ENCODE results near the gene METAP1.
A peak's percentile ranks its signal among the peaks of the same experiment; 100 is the strongest.

The METAP1 gene

DNA sequence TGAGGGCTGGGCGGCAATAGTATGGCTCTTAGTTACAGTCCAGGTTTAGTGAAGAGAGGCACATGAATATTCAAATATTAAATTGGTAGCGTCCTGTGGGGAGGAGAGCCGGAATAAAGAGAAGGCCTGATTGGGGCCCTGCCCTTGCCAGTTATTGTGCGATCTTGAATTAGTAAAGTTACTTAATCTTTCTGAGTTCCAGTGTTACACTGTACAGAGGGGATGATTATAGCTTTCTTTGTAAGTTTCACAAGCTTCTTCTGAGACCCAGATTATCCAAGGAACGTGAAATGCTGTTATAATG, 1.2 kb downstream of the METAP1 start:
- no peaks in the 10 kb centered on the region for H3K36me3 ChIP-seq (ENCODE audit: control insufficient read depth, insufficient read depth, low read length)
- H3K27ac ChIP-seq (ENCODE audit: insufficient read depth, low read length, poor library complexity, severe bottlenecking), result no peak overlapping the region
- no peaks in the 10 kb centered on the region for H3K27me3 ChIP-seq (replicated peaks; ENCODE audit: control insufficient read depth, insufficient read depth, low read length, poor library complexity, severe bottlenecking)
- no peaks in the 10 kb centered on the region for H3K9me3 ChIP-seq (ENCODE audit: control insufficient read depth, low read length)
- H3K4me3 ChIP-seq (ENCODE audit: insufficient read depth, low read depth, low read length, poor library complexity, severe bottlenecking), result peak overlapping the region; percentile 99
- DNase-seq, result no peak
- peaks cover 9% of the 10 kb centered on the region for H3K4me1 ChIP-seq (ENCODE audit: control insufficient read depth, insufficient read depth, low read length, poor library complexity, severe bottlenecking)

DNA sequence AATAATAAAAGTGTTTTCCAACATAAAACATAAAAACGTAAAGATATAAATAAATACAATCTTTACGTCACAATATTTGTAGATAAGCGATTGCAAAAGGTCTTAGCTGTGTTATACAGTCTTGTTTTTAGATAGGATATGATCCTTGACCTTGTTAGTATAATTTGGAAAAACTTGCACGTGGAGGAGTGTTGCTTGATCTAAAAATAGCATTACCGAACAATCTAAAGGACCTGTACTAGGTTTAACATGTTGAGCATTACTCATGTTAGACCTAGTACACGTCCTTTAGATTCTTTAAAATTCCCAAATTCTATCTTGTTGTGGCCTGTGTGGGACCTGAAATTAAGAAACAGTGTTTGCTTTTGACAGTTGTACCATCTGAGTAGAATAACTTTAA, 1.6 kb downstream of the METAP1 start:
- peaks cover 9% of the 10 kb centered on the region for H3K4me1 ChIP-seq (ENCODE audit: control insufficient read depth, insufficient read depth, low read length, poor library complexity, severe bottlenecking)
- H3K4me3 ChIP-seq (ENCODE audit: insufficient read depth, low read depth, low read length, poor library complexity, severe bottlenecking), result no peak overlapping the region
- H3K27ac ChIP-seq (ENCODE audit: insufficient read depth, low read length, poor library complexity, severe bottlenecking), result no peak overlapping the region
- DNase-seq, result no peak
- no peaks in the 10 kb centered on the region for H3K27me3 ChIP-seq (replicated peaks; ENCODE audit: control insufficient read depth, insufficient read depth, low read length, poor library complexity, severe bottlenecking)
- no peaks in the 10 kb centered on the region for H3K9me3 ChIP-seq (ENCODE audit: control insufficient read depth, low read length)
- no peaks in the 10 kb centered on the region for H3K36me3 ChIP-seq (ENCODE audit: control insufficient read depth, insufficient read depth, low read length)

DNA sequence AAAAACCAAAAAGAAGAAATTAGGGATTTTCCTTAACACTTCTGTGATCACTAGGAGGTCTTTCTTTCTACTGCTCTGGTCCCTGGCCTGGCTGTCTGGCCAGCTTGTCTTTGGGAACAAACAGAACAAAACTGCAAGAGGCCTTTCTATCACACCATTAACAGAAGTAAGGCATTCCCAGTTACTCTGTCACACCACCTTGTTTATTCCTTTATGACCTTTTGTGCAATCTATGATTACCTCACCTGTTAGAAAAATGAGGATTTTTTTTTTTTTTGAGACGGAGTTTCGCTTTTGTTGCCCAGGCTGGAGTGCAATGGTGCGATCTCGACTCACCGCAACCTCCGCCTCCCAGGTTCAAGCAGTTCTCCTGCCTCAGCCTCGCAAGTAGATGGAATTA, 3.0 kb downstream of the METAP1 start:
- H3K9me3 ChIP-seq (ENCODE audit: control insufficient read depth, low read length), result no peaks in the 10 kb centered on the region
- H3K4me1 ChIP-seq (ENCODE audit: control insufficient read depth, insufficient read depth, low read length, poor library complexity, severe bottlenecking), result peaks cover 9% of the 10 kb centered on the region
- no peaks in the 10 kb centered on the region for H3K27me3 ChIP-seq (replicated peaks; ENCODE audit: control insufficient read depth, insufficient read depth, low read length, poor library complexity, severe bottlenecking)
- no peak overlapping the region for H3K27ac ChIP-seq (ENCODE audit: insufficient read depth, low read length, poor library complexity, severe bottlenecking)
- H3K4me3 ChIP-seq (ENCODE audit: insufficient read depth, low read depth, low read length, poor library complexity, severe bottlenecking), result no peak overlapping the region
- DNase-seq, result no peak
- no peaks in the 10 kb centered on the region for H3K36me3 ChIP-seq (ENCODE audit: control insufficient read depth, insufficient read depth, low read length)

DNA sequence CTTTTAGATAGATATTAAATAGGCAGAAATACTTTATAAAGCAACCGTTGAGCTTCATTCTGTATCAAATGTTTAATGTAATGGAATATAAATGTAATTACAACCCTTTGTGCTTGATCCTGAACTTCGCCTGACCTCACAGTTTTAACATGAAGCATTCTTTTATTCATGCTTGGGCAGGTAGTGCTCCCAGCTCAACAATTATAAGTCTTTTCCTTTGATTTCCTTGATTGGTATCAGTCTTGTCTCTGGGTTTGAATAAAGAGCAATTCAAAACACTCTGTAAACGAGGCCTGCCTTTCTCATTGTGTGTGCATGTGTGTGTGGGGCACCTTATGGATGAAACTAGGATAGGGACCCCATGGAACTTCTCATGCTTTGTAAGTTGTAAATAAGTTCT, 6.8 kb downstream of the METAP1 start:
- Histone ChIP-seq H3K27me3 (replicated peaks; ENCODE audit: control insufficient read depth, insufficient read depth, low read length, poor library complexity, severe bottlenecking) (no peaks in the 10 kb centered on the region), H3K27ac (ENCODE audit: insufficient read depth, low read length, poor library complexity, severe bottlenecking) (no peak overlapping the region), H3K4me1 (ENCODE audit: control insufficient read depth, insufficient read depth, low read length, poor library complexity, severe bottlenecking) (peaks cover 2% of the 10 kb centered on the region), H3K9me3 (ENCODE audit: control insufficient read depth, low read length) (no peaks in the 10 kb centered on the region), H3K4me3 (ENCODE audit: insufficient read depth, low read depth, low read length, poor library complexity, severe bottlenecking) (no peak overlapping the region), H3K36me3 (ENCODE audit: control insufficient read depth, insufficient read depth, low read length) (no peaks in the 10 kb centered on the region)
- no peak for DNase-seq

DNA sequence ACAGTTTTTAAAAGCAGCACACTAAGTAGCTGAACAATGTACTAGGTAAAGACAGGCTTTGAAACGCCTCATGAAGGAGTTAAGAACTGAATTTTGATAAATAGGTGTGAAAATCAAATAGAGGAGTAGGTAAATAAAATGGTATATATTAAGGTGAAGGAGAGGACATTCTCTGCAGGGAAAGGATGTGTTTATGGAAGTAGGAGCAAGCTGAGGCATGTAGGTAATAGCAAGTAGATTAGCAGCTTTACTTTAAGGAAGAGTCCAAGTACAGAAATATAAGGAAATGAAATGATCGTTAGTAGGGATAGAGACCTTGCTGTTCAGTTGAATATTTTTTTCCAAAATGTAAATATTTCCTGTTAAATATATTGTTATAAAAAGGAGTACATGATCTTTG, 12.5 kb downstream of the METAP1 start:
- Histone ChIP-seq H3K9me3 (ENCODE audit: control insufficient read depth, low read length) (no peaks in the 10 kb centered on the region), H3K27ac (ENCODE audit: insufficient read depth, low read length, poor library complexity, severe bottlenecking) (no peak overlapping the region), H3K36me3 (ENCODE audit: control insufficient read depth, insufficient read depth, low read length) (no peaks in the 10 kb centered on the region), H3K4me1 (ENCODE audit: control insufficient read depth, insufficient read depth, low read length, poor library complexity, severe bottlenecking) (no peaks in the 10 kb centered on the region), H3K4me3 (ENCODE audit: insufficient read depth, low read depth, low read length, poor library complexity, severe bottlenecking) (no peak overlapping the region), H3K27me3 (replicated peaks; ENCODE audit: control insufficient read depth, insufficient read depth, low read length, poor library complexity, severe bottlenecking) (no peaks in the 10 kb centered on the region)
- DNase-seq, result no peak

DNA sequence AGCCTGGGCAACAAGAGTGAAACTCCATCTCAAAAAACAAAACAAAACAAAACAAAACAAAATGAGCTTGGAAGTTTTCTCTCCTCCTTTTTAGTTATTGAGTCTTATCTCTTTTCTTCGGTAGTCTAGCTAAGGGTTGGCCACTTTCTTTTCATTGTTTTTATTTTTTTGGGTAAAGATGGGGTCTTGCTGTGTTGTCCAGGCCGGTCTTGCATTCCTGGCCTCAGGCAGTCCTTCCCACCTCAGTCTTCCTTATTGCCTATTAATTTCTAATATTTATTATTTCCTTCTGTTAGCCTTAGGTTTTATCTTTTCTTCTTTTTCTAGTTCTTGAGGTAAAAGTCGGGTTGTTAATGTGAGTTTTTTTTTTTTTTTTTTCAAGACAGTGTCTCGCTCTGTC, 16.4 kb downstream of the METAP1 start:
- no peaks in the 10 kb centered on the region for H3K9me3 ChIP-seq (ENCODE audit: control insufficient read depth, low read length)
- H3K36me3 ChIP-seq (ENCODE audit: control insufficient read depth, insufficient read depth, low read length), result no peaks in the 10 kb centered on the region
- no peak overlapping the region for H3K4me3 ChIP-seq (ENCODE audit: insufficient read depth, low read depth, low read length, poor library complexity, severe bottlenecking)
- H3K27me3 ChIP-seq (replicated peaks; ENCODE audit: control insufficient read depth, insufficient read depth, low read length, poor library complexity, severe bottlenecking), result no peaks in the 10 kb centered on the region
- H3K4me1 ChIP-seq (ENCODE audit: control insufficient read depth, insufficient read depth, low read length, poor library complexity, severe bottlenecking), result no peaks in the 10 kb centered on the region
- no peak for DNase-seq
- no peak overlapping the region for H3K27ac ChIP-seq (ENCODE audit: insufficient read depth, low read length, poor library complexity, severe bottlenecking)

DNA sequence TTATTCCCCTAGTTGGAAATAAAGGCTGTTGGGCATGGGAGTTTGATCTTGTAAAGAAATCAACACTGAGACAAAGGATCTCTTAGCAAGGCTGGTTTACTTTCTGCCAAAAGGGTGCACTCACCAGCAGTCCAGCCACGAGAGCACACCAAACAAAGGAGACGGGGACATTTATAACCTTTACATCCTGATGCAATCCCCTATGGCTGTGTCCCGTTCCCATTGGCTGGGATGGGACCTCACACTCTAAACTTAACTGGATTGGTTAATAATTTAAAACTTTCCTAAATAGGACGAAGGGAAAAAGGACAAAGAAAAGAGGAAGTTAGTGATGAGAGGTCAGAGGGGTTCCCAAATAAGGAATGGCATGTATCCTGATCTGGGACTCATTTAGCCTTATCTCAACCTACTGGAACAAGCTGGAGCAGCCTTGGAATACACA, 17.9 kb downstream of the METAP1 start:
- H3K27ac ChIP-seq (ENCODE audit: insufficient read depth, low read length, poor library complexity, severe bottlenecking), result no peak overlapping the region

DNA sequence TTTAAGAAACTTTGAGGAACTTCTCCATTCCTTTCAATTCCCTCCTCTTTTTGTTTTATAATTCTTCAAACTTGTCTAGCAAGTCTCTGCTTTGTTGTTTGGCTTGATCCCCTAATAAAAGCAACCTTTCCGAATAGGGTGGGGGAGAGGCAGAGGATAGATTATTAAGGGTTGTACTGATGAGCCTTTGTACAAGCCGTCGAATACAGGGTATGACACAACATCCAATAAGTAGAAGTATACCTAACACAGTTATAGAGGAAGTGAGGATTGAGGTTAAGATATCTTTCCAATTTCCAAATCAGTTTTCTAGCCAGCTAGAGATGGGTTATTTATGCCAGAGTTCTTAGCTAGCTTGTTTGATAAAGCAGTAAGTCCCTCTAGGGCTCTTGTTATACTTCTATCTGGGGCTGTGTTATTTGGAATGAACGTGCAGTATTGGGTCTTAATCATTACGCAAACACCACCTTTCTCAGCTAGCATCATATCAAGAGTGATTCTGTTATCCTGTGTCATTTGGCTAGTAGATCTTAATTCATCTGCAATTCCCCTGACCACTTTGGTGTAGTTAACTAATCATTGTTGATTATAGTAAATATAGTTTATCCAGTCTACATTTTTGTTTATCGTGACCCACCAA, 18.5 kb downstream of the METAP1 start:
- Histone ChIP-seq H3K9me3 (ENCODE audit: control insufficient read depth, low read length) (no peaks in the 10 kb centered on the region), H3K4me1 (ENCODE audit: control insufficient read depth, insufficient read depth, low read length, poor library complexity, severe bottlenecking) (no peaks in the 10 kb centered on the region), H3K4me3 (ENCODE audit: insufficient read depth, low read depth, low read length, poor library complexity, severe bottlenecking) (no peak overlapping the region), H3K27ac (ENCODE audit: insufficient read depth, low read length, poor library complexity, severe bottlenecking) (no peak overlapping the region), H3K27me3 (replicated peaks; ENCODE audit: control insufficient read depth, insufficient read depth, low read length, poor library complexity, severe bottlenecking) (no peaks in the 10 kb centered on the region), H3K36me3 (ENCODE audit: control insufficient read depth, insufficient read depth, low read length) (no peaks in the 10 kb centered on the region)
- DNase-seq, result no peak

More for the DNA sequence above, 17.9 kb downstream of the METAP1 start:
- DNase-seq, result no peak
- Histone ChIP-seq H3K27me3 (replicated peaks; ENCODE audit: control insufficient read depth, insufficient read depth, low read length, poor library complexity, severe bottlenecking) (no peaks in the 10 kb centered on the region), H3K4me1 (ENCODE audit: control insufficient read depth, insufficient read depth, low read length, poor library complexity, severe bottlenecking) (no peaks in the 10 kb centered on the region), H3K36me3 (ENCODE audit: control insufficient read depth, insufficient read depth, low read length) (no peaks in the 10 kb centered on the region), H3K9me3 (ENCODE audit: control insufficient read depth, low read length) (no peaks in the 10 kb centered on the region), H3K4me3 (ENCODE audit: insufficient read depth, low read depth, low read length, poor library complexity, severe bottlenecking) (no peak overlapping the region)

DNA sequence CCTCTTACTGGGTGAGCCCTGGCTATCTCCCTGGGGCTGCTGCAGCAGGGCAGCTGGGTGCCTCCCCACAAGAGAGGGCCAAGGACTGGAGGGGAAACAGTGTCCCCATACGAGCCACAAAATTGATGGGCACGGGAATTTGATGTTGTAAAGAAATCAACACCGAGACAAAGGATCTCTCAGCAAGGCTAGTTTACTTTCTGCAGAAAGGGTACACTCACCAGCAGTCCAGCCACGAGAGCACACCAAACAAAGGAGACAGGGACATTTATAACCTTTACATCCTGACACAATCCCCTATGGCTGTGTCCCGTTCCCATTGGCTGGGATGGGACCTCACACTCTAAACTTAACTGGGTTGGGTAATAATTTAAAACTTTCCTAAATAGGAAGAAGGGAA, 25.9 kb downstream of the METAP1 start:
- H3K9me3 ChIP-seq (ENCODE audit: control insufficient read depth, low read length), result peaks cover 13% of the 10 kb centered on the region

DNA sequence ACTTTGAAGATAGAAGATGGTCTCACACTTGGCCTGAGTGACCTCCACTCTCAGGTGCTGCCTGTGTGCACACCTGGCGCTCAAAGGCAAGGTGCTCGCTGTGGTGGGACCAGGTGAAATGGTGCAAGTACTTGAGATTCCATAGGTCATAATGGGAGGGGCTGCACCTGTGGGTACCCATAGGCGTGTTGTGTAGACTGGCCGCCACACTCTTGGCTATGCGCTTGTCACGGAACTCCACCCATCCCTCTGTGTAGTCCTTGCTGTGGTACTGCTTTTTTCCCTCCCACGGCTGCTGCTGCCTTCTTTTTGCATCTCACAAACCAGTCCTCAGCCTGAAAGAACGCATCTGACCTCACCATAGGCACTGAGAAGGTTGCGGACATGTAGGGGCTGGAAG, 27.0 kb downstream of the METAP1 start:
- H3K9me3 ChIP-seq (ENCODE audit: control insufficient read depth, low read length), result peaks cover 13% of the 10 kb centered on the region

More for the DNA sequence above, 25.9 kb downstream of the METAP1 start:
- H3K27ac ChIP-seq (ENCODE audit: insufficient read depth, low read length, poor library complexity, severe bottlenecking), result no peak overlapping the region
- H3K4me1 ChIP-seq (ENCODE audit: control insufficient read depth, insufficient read depth, low read length, poor library complexity, severe bottlenecking), result no peaks in the 10 kb centered on the region
- H3K27me3 ChIP-seq (replicated peaks; ENCODE audit: control insufficient read depth, insufficient read depth, low read length, poor library complexity, severe bottlenecking), result no peaks in the 10 kb centered on the region
- no peak for DNase-seq
- no peak overlapping the region for H3K4me3 ChIP-seq (ENCODE audit: insufficient read depth, low read depth, low read length, poor library complexity, severe bottlenecking)
- no peaks in the 10 kb centered on the region for H3K36me3 ChIP-seq (ENCODE audit: control insufficient read depth, insufficient read depth, low read length)

More for the DNA sequence above, 27.0 kb downstream of the METAP1 start:
- DNase-seq, result no peak
- H3K27me3 ChIP-seq (replicated peaks; ENCODE audit: control insufficient read depth, insufficient read depth, low read length, poor library complexity, severe bottlenecking), result no peaks in the 10 kb centered on the region
- H3K36me3 ChIP-seq (ENCODE audit: control insufficient read depth, insufficient read depth, low read length), result no peaks in the 10 kb centered on the region
- H3K27ac ChIP-seq (ENCODE audit: insufficient read depth, low read length, poor library complexity, severe bottlenecking), result no peak overlapping the region
- no peaks in the 10 kb centered on the region for H3K4me1 ChIP-seq (ENCODE audit: control insufficient read depth, insufficient read depth, low read length, poor library complexity, severe bottlenecking)
- no peak overlapping the region for H3K4me3 ChIP-seq (ENCODE audit: insufficient read depth, low read depth, low read length, poor library complexity, severe bottlenecking)
